ENCODE measurements around the gene KIAA1586. TPM values are rescaled to one million over a fixed set of nuclear protein-coding genes. Genes with fewer than 3 reads are reported as not detected.
A peak's percentile ranks its signal among the peaks of the same experiment; 100 is the strongest.

Gene KIAA1586
- total RNA-seq, 1 donor from 2014 or later = 7.5 TPM

DNA sequence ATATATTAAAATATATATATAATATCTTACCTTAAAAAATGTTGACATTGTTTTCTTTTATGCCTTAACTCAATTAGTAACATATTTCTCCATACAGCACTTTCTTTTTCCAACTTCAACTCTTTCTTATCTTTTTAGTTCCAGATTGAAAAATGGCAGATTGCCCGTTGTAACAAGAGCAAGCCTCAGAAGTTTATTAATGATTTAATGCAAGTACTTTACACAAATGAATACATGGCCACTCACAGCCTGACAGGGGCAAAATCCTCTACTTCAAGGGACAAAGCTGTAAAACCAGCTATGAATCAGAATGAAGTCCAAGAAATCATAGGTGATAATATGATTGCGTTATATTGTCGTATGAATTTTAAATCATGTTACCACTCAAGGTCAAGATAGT, 29.4 kb upstream of the KIAA1586 start:
- no peak for DNase-seq (ENCODE audit: low read depth)
- TF ChIP-seq, protein P1, sequence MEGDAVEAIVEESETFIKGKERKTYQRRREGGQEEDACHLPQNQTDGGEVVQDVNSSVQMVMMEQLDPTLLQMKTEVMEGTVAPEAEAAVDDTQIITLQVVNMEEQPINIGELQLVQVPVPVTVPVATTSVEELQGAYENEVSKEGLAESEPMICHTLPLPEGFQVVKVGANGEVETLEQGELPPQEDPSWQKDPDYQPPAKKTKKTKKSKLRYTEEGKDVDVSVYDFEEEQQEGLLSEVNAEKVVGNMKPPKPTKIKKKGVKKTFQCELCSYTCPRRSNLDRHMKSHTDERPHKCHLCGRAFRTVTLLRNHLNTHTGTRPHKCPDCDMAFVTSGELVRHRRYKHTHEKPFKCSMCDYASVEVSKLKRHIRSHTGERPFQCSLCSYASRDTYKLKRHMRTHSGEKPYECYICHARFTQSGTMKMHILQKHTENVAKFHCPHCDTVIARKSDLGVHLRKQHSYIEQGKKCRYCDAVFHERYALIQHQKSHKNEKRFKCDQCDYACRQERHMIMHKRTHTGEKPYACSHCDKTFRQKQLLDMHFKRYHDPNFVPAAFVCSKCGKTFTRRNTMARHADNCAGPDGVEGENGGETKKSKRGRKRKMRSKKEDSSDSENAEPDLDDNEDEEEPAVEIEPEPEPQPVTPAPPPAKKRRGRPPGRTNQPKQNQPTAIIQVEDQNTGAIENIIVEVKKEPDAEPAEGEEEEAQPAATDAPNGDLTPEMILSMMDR (conservative IDR thresholded peaks at IDR 0.05; ENCODE audit: low read depth, low read length) = no peak
- H3K4me3 ChIP-seq (ENCODE audit: low read depth, low read length) = no peak overlapping the region

DNA sequence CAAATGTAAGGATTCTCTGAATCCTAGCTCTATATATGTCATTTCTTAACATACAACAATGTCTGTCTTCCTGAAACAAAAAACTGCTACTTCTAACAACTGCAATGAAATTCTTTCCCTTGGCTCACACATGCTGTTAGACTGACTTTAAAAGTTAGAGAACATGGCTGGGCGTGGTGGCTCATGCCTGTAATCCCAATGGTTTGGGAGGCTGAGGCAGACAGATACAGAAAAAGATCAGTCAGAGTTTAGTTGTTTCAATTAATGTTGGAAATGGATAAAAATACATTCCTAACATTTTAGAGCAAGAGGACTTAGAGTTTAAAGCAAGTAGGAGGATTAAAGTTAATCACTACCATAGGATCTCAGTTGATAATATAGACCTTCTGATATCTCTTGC, 28.7 kb upstream of the KIAA1586 start:
- no peak for DNase-seq (ENCODE audit: low read depth)
- H3K4me3 ChIP-seq (ENCODE audit: low read depth, low read length) = no peak overlapping the region
- TF ChIP-seq, protein P1 (conservative IDR thresholded peaks at IDR 0.05; ENCODE audit: low read depth, low read length) = no peak

DNA sequence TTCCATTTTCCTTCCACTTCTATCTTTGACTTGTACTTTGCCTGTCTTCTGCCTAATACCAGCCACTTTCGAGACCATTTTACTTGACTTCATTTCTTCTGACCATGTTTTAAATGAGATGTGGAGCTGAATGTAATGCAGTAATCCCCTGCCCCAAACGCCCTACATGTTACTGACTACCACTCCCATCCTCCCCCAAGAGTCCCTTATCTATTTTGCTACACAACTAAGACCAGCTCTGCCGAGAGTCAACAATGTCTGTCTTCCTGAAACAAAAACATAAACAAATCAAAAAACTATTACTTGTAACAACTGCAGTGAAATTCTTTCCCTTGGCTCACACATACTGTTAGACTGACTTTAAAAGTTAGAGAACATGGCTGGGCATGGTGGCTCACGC, 27.1 kb upstream of the KIAA1586 start:
- no peak overlapping the region for H3K4me3 ChIP-seq (ENCODE audit: low read depth, low read length)
- no peak for DNase-seq (ENCODE audit: low read depth)
- TF ChIP-seq, protein P1 (conservative IDR thresholded peaks at IDR 0.05; ENCODE audit: low read depth, low read length) = no peak

DNA sequence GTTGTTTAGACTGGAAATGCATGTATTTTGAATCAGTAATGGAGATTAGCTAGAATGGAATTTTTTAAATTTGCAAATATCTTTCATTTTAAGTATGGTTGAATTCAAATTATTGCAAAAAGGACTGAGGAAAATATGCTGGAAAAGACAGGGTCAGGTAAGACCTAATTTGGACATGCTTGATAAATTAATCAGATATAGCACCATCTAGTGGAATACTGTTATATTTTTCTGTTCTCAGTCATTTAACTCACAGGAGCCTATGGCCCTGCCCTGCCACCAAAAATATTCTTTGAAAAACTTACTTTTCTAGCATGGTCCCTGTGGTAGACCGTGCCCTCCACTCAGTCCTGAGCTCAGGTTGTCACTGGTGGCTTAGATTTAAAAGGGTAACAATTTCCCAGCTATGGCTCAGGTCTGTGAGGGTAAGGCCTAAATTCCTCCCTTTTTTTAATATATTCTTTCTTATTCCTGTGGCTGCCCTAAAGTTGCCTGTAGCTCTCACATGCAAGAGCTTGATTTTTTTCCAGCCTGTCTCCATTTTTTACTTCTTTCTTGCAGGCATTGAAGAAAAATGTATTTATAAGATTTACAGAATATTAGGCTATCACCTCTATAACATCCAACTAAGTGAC, 25.3 kb upstream of the KIAA1586 start:
- H3K4me3 ChIP-seq (ENCODE audit: low read depth, low read length) = no peak overlapping the region
- DNase-seq (ENCODE audit: low read depth) = peak; percentile 20
- TF ChIP-seq, protein P1 (conservative IDR thresholded peaks at IDR 0.05; ENCODE audit: low read depth, low read length) = peak; percentile 55

DNA sequence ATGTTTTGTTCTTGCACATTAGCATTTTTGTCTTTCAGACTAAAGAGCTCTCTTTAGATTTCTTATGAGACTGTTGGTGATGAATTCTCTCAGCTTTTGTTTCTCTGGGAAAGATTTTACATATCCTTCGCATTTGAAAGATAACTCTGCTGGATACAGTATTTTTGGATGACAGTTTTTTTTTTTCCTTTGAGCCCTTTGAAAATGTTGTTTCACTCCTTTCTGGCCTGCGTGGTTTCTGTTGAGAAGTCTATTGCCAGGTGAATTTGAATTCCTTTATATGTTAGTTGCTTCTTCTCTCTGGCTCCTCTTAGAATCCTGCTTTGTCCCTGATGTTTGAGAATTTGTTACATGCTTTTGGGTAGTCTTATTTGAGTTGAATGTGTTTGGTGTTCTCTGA, 22.2 kb upstream of the KIAA1586 start:
- DNase-seq (ENCODE audit: low read depth) = no peak
- TF ChIP-seq, protein P1 (conservative IDR thresholded peaks at IDR 0.05; ENCODE audit: low read depth, low read length) = no peak
- H3K4me3 ChIP-seq (ENCODE audit: low read depth, low read length) = no peak overlapping the region

DNA sequence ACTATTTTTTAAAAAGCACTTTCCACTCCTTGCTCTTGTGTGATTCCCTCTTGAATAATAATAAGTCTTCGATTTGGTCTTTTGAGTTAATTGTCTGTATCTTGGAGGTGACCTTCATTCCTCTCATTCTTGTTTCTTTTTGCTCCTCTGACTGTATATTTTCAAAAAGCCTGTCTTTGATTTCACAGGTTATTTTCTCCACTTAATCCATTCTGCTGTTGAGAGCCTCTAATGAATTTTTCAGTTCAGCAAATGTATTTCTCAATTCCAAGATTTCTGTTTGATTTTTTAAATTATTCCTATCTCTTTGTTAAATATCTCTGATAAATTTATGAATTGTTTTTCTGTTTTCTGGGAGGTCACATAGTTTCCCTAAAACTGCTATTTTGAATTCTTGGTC, 21.7 kb upstream of the KIAA1586 start:
- H3K4me3 ChIP-seq (ENCODE audit: low read depth, low read length) = no peak overlapping the region
- DNase-seq (ENCODE audit: low read depth) = no peak
- TF ChIP-seq, protein P1 (conservative IDR thresholded peaks at IDR 0.05; ENCODE audit: low read depth, low read length) = no peak

DNA sequence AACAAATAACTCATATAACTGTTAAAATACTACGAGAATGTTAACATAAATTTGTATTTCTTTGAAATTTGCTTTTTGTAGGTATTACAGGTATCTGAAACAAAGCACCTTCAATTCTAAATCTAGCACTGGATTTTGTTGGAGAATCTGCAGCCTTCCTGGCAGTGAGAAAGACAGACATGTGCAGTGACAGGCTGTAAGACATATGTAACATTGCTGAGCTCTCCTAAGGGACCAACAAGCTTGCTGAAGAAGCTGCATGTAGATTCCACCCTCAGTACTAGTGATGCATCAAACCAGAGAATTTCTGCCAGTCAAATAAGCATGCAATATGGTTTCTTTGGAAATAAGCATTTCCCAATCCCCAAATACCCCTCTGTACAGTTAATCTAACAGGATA, 20.5 kb upstream of the KIAA1586 start:
- no peak for DNase-seq (ENCODE audit: low read depth)
- TF ChIP-seq, protein P1 (conservative IDR thresholded peaks at IDR 0.05; ENCODE audit: low read depth, low read length) = no peak
- no peak overlapping the region for H3K4me3 ChIP-seq (ENCODE audit: low read depth, low read length)
